HG03280 (cell line): ENCODE data around the gene LYPD3.
"Not testable (repeated sequence)": the region's sequence is repeated elsewhere in the genome, so short reads cannot be mapped to it uniquely, and the experiment has no call there.

Experiments
- ATAC-seq: cut with Tn5 transposase; IDR thresholded peaks from one replicate; pipeline ENCODE4 v1.9.1; 2021; ENCODE audit warnings: mild to moderate bottlenecking, moderate library complexity; ENCODE audit not compliant: unreplicated experiment

LYPD3 gene

GRCh38 chr19:43462785-43463380, 2.5 kb downstream of the LYPD3 start:
- no peak for ATAC-seq

GRCh38 chr19:43462383-43462782, 3.0 kb downstream of the LYPD3 start:
- no peak for ATAC-seq

- ATAC-seq: no peak
These were observed 4.1 kb downstream of the LYPD3 start for GRCh38 chr19:43461303-43461702.

DNA sequence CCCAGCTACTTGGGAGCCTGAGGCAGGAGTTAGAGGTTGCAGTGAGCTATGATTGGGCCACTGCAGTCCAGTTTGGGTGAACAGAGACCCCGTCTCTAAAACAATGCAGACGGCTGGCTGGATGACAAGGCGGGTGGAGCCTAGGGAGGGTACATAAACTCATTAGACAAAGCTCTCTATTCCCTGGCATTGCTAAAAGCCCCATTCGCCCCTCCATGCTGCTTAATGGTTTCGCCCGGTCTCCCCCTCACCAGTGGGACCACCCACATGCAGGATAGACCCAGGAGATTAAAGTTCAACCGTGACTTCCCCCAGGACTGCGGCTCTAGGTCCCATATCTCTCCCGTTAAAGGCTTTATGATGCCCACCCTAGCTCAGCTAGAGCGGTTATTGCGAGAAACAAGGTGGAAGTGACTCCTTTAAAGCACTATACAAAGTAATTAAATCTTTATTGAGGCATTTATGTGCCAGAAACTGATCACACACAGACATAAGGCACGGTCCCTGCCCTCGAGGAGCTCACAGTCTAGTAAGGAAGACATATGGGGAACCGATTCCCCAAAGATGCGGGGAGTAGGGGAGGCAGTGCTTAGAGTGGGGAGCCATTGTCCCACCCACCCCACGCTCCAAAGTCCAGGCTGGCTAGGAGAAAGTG, 4.9 kb downstream of the LYPD3 start:
- ATAC-seq: no peak

GRCh38 chr19:43457809-43458208, 7.6 kb downstream of the LYPD3 start:
- no peak for ATAC-seq

GRCh38 chr19:43455321-43456113, 9.9 kb downstream of the LYPD3 start:
- ATAC-seq: no peak

DNA sequence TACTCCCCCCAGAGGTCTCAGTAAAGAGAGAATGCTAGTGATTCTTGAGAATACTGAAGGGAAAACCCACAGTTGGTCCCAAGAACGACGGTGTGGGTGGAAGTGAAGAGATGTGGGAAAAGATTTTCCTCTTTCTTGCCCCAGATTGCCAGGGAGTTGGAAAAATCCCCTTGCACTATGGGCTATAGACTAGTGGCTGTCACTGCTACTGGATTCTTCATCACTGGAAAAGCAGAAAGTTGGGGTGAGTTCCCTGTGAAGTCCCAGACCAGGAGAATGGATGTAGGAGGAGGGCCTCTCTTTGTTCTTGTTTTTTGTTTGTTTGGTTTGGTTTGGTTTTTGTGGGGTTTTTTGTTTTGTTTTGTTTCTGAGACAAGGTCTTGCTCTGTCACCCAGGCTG, 11.4 kb downstream of the LYPD3 start:
- no peak for ATAC-seq

DNA sequence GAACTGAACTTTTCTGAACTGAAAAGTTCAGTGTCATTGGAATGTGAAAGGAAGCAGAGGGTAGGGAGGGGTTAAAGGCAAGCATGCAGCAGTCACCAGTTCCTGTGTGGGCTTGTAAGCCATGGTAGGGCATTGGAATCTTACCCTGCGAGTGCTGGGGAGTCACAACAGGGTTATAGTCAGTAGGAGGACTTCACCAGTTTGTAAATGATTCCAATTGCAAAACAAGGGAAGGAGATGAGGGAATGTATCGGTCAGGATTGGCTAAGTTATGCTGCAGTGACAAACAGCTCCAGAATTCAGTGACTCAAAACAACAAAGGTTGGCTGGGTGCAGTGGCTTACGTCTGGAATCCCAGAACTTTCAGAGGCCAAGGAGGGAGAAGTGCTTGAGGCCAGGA, 12.8 kb downstream of the LYPD3 start:
- ATAC-seq: no peak

DNA sequence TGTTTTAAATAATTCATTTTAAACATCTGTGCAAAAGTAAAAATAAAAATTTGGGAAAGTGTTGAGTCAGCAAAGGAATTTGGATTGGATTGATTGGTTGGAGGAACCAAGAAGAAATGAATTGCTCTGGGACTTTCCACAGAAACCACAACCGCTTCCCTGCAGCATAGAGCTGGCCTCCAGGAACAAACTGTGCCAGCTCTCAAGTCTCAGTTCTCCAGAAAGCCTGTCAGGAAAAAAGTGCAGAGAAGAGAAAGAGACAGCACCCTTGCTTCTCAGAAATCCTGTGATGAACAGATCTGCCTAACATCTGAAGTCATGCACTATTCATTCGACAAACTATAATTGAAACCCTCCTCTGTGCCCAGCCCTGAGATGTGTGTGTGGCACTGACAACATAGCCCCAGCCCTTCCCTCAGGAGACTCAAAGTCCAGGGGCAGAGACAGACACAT, 14.8 kb downstream of the LYPD3 start:
- no peak for ATAC-seq

DNA sequence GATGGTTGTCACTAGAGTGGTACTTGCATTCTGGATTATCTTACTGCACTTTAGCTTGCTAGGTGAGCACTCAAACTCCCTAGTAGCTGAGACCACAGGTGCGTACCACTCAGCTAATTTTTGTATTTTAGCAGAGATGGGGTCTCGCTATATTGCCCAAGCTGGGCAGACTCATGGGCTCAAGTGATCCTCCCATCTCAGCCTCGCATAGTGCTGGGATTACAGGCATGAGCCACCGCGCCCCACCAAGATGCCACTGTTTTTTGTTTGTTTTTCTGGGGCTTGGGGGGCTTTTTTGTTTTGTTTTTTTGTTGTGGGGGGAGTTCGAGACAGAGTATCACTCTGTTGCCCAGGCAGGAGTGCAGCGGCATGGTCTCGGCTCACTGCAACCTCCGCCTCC, 17.8 kb downstream of the LYPD3 start:
- ATAC-seq: no peak

DNA sequence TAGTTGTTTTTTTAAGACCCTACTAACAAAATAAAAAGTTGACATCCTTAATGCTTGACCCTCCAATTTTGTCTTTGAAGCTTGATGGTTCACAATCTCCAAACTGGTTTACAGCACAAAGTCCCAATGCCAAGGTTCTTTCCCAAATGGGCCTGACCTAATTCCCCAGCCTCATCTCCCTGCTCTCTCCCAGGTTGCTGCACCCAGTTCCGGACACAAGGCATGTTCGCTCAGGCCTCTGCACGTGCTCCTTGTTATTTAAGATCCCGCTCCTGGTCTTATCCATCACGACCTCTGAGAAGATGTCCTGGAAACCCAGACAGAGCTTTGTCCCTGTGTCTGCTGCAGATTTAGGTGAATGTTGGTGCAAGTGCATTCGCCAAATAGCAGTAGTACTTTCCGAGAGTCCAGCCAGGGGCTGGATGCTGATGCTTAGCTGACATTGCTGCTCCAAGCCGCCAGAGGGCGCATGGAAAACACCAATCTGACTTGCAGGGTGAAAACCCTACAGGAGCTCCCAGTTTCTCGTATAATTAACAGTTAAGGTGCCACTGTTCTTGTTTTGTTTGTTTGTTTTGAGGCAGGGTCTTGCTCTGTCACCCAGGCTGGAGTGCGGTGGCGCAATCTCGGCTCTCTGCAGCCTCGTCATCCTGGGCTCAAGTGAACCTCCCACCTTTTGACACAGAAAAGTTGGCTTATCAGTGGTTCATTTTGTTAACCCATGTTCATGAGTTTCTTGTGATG, 18.5 kb downstream of the LYPD3 start:
- no peak for ATAC-seq

DNA sequence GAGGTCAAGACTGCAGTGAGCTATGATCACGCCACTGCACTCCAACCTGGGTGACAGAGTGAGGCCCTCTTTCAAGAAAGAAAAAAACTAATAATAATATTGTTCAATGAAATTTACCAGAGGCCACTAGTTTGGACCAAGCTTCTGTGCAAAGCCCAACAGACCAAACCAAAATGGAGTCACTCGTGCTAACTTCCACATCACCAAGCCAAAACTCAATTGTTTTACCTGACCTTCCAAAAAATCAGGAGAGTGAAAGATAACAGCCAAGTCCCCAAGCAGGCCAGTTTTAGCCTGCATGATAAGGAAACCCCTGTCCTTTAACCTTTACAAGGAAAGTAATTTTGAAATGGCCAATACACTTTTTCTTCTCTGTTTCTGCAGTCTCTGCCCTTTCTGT, 20.0 kb downstream of the LYPD3 start:
- ATAC-seq: no peak

DNA sequence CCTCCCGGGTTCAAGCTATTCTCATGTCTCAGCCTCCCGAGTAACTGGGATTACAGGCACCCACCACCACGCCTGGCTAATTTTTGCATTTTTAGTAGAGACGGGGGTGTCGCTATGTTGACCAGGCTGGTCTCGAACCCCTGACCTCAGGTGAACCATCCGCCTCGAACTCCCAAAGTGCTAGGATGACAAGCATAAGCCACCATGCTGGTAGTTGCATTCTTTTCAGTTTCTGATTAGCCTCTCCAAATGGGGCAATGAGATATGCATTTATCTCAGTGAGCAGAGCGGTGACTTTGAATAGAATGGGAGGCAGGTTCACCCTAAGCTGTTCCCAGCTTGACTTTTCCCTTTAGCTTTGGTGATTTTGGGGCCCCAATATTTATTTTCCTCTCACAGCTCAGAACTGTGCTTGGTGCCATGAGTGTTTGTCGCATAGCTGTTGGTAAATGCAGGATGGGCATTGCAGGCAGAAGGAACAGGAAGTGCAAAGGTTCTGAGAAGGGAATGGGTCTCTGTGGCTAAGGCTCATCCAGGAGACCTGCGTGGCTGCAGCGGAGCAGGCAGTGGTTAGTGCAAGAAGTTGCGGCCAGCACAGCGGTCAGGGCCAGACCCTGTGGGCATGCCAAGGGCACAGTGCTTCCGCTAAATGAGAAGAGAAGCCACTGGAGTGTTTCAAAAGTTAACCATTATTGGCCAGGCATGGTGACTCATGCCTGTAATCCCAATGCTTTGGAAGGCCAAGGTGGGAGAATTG, 20.7 kb downstream of the LYPD3 start:
- ATAC-seq: no peak

- ATAC-seq: not testable (repeated sequence)
These were observed 21.3 kb downstream of the LYPD3 start for GRCh38 chr19:43444091-43444490.

- ATAC-seq: no peak
These were observed 23.7 kb downstream of the LYPD3 start for GRCh38 chr19:43441716-43442115.

- ATAC-seq: no peak
These were observed 25.7 kb downstream of the LYPD3 start for GRCh38 chr19:43439709-43440063.

- no peak for ATAC-seq
These were observed 26.2 kb downstream of the LYPD3 start for GRCh38 chr19:43439032-43439708.

DNA sequence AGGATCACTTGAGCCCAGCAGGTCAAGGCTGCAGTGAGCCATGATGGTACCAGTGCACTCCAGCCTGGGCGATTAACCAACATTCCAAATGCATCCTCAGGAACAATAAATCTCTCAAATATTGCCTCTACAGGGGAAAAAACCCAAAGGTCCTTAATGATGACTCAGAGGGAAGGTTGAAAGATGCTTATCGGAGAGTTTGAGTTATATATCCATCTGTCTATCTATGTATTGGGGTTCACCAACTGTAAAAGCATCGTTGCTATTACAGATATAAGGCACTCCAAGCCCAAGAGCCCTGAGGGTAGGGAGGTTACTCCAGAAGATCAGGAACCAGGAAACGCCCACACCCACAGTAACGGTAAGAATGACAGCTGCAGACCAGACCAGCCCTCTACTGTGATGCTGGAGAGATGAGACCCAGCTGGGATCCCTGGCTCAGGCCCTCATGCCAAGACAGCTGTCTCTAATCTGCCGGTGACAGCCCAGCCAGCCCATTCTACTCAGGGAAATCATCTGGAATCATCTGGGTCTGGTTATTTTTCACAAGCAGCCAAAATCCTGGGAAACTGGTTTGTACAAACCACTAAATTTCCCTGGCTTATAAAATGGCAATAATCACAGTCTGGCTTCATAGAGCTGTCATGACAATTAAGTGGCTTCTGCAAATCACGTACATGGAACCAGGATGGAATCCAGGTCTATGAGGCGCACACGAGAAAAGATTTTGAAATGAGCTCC, 26.9 kb downstream of the LYPD3 start:
- no peak for ATAC-seq

DNA sequence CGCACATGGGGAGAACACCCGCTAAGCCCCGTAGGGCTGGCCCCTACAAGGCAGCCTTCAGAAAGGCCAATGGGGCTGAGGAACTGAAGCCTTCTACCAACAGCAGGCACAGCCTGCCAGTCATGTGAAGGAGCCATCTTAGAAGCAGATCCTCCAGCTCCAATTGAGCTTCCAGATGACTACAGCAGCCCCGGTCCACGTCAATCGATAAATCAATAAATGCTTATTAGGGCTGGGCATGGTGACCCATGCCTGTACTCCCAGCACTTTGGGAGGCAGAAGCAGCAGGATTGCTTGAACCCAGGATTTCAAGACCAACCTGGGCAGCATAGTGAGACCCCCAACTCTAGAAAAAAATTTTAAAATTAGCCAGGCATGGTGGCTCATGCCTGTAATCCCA, 27.7 kb downstream of the LYPD3 start:
- no peak for ATAC-seq
